ENCODE data around the gene SERPINF2.
"Not testable (repeated sequence)": the region's sequence is repeated elsewhere in the genome, so short reads cannot be mapped to it uniquely, and the experiment has no call there.

SERPINF2 gene

DNA sequence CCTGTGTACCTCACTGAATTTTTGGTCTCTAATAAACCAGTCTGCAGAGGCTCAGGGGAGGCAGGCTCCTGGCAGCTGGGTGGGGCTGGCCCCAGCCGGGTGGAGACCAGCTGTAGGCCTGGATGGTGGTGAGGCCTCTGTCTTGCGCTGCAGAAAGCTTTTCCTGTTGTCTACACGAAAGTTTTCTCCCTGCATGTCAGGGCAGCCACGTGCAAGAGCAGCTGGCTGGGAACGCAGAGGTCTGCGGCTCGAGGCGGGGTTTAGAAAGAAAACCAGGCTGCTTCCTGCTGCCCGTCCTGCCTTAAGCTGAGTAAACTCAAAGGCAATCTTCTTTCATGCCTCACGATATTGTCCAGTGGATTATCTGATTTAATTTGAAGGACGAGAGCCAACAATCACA, 21.6 kb downstream of the SERPINF2 start:
- H3K79me2 ChIP-seq (ENCODE audit: control insufficient read depth, insufficient read depth, low read length, unreplicated experiment) = no peaks in the 10 kb centered on the region
- H2AFZ ChIP-seq (ENCODE audit: low read length, unreplicated experiment) = peak overlapping the region; percentile 94
- H3K27me3 ChIP-seq (ENCODE audit: insufficient read depth, low read length) = no peaks in the 10 kb centered on the region
- H3K36me3 ChIP-seq (ENCODE audit: insufficient read depth, low read length) = no peaks in the 10 kb centered on the region
- H3K4me1 ChIP-seq (ENCODE audit: control insufficient read depth, insufficient read depth, low read length, unreplicated experiment) = peaks cover 28% of the 10 kb centered on the region
- H3K4me3 ChIP-seq (ENCODE audit: low read depth, low read length) = peak overlapping the region; percentile 74
- H3K27ac ChIP-seq (ENCODE audit: low read depth, low read length) = peak overlapping the region; percentile 78

DNA sequence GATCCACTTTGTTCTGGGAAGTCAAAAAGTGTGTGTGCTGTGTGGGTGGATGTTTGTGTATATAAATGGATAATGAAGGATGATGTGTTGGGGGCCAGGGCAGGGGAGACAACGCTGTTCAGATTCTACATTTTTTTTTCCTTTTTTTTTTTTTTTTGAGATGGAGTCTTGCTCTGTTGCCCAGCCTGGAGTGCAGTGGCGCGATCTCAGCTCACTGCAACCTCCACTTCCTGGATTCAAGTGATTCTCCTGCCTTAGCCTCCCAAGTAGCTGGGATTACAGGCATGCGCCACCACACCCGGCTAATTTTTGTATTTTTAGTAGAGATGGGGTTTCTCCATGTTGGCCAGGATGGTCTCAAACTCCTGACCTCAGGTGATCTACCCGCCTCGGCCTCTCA, 22.0 kb downstream of the SERPINF2 start:
- peak overlapping the region; percentile 74; the same call in 1 of the 2 replicates for H3K4me3 ChIP-seq (ENCODE audit: low read depth, low read length)
- H2AFZ ChIP-seq (ENCODE audit: low read length, unreplicated experiment) = peak overlapping the region; percentile 94

DNA sequence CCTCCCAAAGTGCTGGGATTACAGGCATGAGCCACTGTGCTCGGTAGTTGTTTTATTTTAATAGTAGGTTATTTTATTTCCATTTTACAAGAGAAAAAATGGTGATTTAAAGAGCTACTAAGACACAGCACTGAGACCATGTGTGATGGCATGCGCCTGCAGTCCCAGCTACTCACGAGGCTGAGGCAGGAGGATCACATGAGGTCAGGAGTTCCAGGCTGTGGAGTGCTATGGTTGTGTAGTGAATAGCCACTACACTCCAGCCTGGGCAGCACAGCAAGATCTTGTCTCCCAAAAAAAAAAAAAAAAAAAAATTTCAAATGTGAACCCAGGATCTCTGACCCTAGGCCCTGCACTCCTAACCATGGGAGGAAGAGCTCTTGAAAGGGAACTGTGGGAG, 22.9 kb downstream of the SERPINF2 start:
- no peaks in the 10 kb centered on the region for H3K79me2 ChIP-seq (ENCODE audit: control insufficient read depth, insufficient read depth, low read length, unreplicated experiment)
- no peaks in the 10 kb centered on the region for H3K27me3 ChIP-seq (ENCODE audit: insufficient read depth, low read length)
- no peak overlapping the region for H3K4me3 ChIP-seq (ENCODE audit: low read depth, low read length)
- peaks cover 28% of the 10 kb centered on the region for H3K4me1 ChIP-seq (ENCODE audit: control insufficient read depth, insufficient read depth, low read length, unreplicated experiment)
- H3K36me3 ChIP-seq (ENCODE audit: insufficient read depth, low read length) = no peaks in the 10 kb centered on the region
- no peak overlapping the region for H3K27ac ChIP-seq (ENCODE audit: low read depth, low read length)
- H2AFZ ChIP-seq (ENCODE audit: low read length, unreplicated experiment) = no peak overlapping the region

More for the DNA sequence above, 22.0 kb downstream of the SERPINF2 start:
- not testable (repeated sequence) for H3K79me2 ChIP-seq (ENCODE audit: control insufficient read depth, insufficient read depth, low read length, unreplicated experiment); H3K27me3 ChIP-seq (ENCODE audit: insufficient read depth, low read length); H3K36me3 ChIP-seq (ENCODE audit: insufficient read depth, low read length)
- Histone ChIP-seq H3K27ac (ENCODE audit: low read depth, low read length) (peak overlapping the region; percentile 78), H3K4me1 (ENCODE audit: control insufficient read depth, insufficient read depth, low read length, unreplicated experiment) (peaks cover 28% of the 10 kb centered on the region)

DNA sequence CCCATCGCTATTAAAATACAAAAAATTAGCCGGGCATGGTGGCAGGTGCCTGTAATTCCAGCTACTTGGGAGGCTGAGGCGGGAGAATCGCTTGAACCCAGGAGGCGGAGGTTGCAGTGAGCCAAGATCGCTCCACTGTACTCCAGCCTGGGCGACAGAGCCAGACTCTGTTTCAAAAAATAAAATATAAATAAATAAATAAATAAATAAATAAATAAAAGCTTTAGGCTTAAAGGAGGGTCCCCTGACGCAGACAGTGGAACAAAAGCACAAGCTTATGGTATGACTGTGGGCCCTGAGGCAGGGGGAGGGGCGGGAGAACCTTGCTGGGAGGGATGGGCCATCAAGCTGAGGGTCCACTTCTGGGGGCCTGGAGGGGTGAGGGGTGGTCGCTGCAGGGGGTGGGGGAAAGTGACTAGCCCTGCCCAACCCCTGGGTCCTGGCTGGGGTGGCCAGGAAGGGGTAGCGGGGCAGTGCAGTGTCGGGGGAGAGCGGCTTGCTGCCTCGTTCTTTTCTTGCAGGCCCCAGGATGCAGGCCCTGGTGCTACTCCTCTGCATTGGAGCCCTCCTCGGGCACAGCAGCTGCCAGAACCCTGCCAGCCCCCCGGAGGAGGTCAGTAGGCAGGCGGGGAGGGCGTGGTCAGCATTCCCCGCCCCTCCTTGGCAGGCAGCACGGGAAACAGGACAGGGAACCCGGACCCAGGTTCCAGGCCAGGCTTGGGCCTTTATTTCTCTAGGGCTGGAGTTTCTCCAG, 23.9 kb downstream of the SERPINF2 start:
- no peak overlapping the region for H3K27ac ChIP-seq (ENCODE audit: low read depth, low read length)
- H2AFZ ChIP-seq (ENCODE audit: low read length, unreplicated experiment) = no peak overlapping the region

DNA sequence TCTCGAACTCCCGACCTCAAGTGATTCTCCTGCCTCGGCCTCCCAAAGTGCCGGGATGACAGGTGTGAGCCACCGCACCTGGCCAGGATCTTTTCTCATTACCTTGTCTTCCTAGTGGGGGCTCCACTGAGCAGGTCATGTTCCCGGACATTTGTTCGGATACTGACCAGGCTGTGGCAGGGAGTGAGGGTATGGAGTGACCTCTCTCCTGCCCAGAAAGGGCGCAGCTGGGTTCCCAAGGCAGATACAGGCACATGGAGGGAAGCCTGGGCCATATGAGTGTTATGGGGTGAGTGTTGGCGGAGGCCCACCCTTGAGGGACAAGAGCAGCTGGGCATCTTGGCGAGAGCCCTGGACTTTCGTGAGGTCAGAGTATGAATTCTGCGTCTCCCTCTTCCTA, 24.7 kb downstream of the SERPINF2 start:
- Histone ChIP-seq H3K27ac (ENCODE audit: low read depth, low read length) (no peak overlapping the region), H3K4me3 (ENCODE audit: low read depth, low read length) (no peak overlapping the region), H3K79me2 (ENCODE audit: control insufficient read depth, insufficient read depth, low read length, unreplicated experiment) (no peaks in the 10 kb centered on the region), H3K36me3 (ENCODE audit: insufficient read depth, low read length) (no peaks in the 10 kb centered on the region), H3K4me1 (ENCODE audit: control insufficient read depth, insufficient read depth, low read length, unreplicated experiment) (peaks cover 23% of the 10 kb centered on the region), H2AFZ (ENCODE audit: low read length, unreplicated experiment) (no peak overlapping the region), H3K27me3 (ENCODE audit: insufficient read depth, low read length) (no peaks in the 10 kb centered on the region)

More for the DNA sequence above, 23.9 kb downstream of the SERPINF2 start:
- H3K4me3 ChIP-seq (ENCODE audit: low read depth, low read length) = no peak overlapping the region
- peaks cover 28% of the 10 kb centered on the region for H3K4me1 ChIP-seq (ENCODE audit: control insufficient read depth, insufficient read depth, low read length, unreplicated experiment)
- no peaks in the 10 kb centered on the region for H3K27me3 ChIP-seq (ENCODE audit: insufficient read depth, low read length)
- H3K79me2 ChIP-seq (ENCODE audit: control insufficient read depth, insufficient read depth, low read length, unreplicated experiment) = no peaks in the 10 kb centered on the region
- no peaks in the 10 kb centered on the region for H3K36me3 ChIP-seq (ENCODE audit: insufficient read depth, low read length)

DNA sequence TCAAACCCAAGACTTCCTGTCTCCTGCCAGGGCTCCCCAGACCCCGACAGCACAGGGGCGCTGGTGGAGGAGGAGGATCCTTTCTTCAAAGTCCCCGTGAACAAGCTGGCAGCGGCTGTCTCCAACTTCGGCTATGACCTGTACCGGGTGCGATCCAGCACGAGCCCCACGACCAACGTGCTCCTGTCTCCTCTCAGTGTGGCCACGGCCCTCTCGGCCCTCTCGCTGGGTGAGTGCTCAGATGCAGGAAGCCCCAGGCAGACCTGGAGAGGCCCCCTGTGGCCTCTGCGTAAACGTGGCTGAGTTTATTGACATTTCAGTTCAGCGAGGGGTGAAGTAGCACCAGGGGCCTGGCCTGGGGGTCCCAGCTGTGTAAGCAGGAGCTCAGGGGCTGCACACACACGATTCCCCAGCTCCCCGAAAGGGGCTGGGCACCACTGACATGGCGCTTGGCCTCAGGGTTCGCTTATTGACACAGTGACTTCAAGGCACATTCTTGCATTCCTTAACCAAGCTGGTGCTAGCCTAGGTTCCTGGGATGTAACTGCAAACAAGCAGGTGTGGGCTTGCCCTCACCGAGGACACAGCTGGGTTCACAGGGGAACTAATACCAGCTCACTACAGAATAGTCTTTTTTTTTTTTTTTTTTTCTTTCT, 27.3 kb downstream of the SERPINF2 start:
- Histone ChIP-seq H3K4me3 (ENCODE audit: low read depth, low read length) (no peak overlapping the region), H2AFZ (ENCODE audit: low read length, unreplicated experiment) (no peak overlapping the region), H3K4me1 (ENCODE audit: control insufficient read depth, insufficient read depth, low read length, unreplicated experiment) (peaks cover 10% of the 10 kb centered on the region), H3K36me3 (ENCODE audit: insufficient read depth, low read length) (peaks cover 4% of the 10 kb centered on the region; the same call in 1 of the 2 replicates), H3K27me3 (ENCODE audit: insufficient read depth, low read length) (no peaks in the 10 kb centered on the region), H3K27ac (ENCODE audit: low read depth, low read length) (no peak overlapping the region), H3K79me2 (ENCODE audit: control insufficient read depth, insufficient read depth, low read length, unreplicated experiment) (no peaks in the 10 kb centered on the region)

DNA sequence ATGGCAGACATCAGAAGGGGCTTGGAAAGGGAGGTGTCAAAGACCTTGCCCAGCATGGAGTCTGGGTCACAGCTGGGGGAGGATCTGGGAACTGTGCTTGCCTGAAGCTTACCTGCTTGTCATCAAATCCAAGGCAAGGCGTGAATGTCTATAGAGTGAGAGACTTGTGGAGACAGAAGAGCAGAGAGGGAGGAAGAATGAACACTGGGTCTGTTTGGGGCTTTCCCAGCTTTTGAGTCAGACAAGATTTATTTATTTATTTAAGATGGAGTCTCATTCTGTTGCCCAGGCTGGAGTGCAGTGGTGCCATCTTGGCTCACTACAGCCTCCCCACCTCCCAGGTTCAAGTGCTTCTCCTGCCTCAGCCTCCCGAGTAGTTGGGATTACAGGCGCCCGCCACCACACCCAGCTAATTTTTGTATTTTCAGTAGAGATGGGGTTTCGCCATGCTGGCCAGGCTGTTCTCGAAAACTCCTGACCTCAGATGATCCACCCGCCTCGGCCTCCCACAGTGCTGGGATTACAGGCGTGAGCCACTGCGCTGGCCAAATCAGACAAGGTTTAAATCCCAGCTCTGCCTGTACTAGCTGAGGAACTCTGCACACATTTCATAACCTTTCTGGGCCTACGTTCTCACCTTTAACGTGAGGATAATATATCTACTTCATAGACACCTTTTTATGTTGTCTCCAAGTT, 30.5 kb downstream of the SERPINF2 start:
- Histone ChIP-seq H3K27ac (ENCODE audit: low read depth, low read length) (peak overlapping the region; percentile 53), H3K4me1 (ENCODE audit: control insufficient read depth, insufficient read depth, low read length, unreplicated experiment) (peaks cover 10% of the 10 kb centered on the region), H3K36me3 (ENCODE audit: insufficient read depth, low read length) (peaks cover 20% of the 10 kb centered on the region)
- H3K79me2 ChIP-seq (ENCODE audit: control insufficient read depth, insufficient read depth, low read length, unreplicated experiment); H3K4me3 ChIP-seq (ENCODE audit: low read depth, low read length); H3K27me3 ChIP-seq (ENCODE audit: insufficient read depth, low read length); H2AFZ ChIP-seq (ENCODE audit: low read length, unreplicated experiment): not testable (repeated sequence)

DNA sequence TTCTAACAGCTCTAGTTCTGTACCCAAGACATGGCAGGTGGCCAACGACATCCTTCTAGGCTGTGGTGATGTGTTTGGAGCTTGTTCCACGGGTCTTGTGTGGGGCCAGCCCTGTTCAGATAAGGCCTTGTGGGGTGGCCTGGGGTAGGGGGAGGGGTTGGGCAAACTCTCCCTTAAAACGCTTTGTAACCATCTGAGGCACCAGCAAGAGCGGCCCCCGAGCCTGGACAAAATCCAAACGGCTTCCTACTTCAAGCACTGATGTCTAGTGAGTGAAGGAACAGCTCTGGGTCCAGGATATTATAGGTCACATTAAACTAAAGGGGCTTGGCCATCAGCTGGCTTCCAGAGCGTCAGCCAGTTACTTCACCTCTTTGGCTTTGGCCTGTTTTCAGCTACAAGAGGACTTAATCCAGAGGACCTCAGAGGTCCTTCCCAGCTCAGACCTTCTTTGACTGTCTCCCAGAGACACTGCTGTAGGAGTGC, 31.1 kb downstream of the SERPINF2 start:
- Histone ChIP-seq H3K4me1 (ENCODE audit: control insufficient read depth, insufficient read depth, low read length, unreplicated experiment) (peaks cover 10% of the 10 kb centered on the region), H3K27ac (ENCODE audit: low read depth, low read length) (peak overlapping the region; percentile 53), H2AFZ (ENCODE audit: low read length, unreplicated experiment) (no peak overlapping the region), H3K36me3 (ENCODE audit: insufficient read depth, low read length) (peaks cover 26% of the 10 kb centered on the region), H3K27me3 (ENCODE audit: insufficient read depth, low read length) (no peaks in the 10 kb centered on the region), H3K4me3 (ENCODE audit: low read depth, low read length) (no peak overlapping the region), H3K79me2 (ENCODE audit: control insufficient read depth, insufficient read depth, low read length, unreplicated experiment) (no peaks in the 10 kb centered on the region)

DNA sequence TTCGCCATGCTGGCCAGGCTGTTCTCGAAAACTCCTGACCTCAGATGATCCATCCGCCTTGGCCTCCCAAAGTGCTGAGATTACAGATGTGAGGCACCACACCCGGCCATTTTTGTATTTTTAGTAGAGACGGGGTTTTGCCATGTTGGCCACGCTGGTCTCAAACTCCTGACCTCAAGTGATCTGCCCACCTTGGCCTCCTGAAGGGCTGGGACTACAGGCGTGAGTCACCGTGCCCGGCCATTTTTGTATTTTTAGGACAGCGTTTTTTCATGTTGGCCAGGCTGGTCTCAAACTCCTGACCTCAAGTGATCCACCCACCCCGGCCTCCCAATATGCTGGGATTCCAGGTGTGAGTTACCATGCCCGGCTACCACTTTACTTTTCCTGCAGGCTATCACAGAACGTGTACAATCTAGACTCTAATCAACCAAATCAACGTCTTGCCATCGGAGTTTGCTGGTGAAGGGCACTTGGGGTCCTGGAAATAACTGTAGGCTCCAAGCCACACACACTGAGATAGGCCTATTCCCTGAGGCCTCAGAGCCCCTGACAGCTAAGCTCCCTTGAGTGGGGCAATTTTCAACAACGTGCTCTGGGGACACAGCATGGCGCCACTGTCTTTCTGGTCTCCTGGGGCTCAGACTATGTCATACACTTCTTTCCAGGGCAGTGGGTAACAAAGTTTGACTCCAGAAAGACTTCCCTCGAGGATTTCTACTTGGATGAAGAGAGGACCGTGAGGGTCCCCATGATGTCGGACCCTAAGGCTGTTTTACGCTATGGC, 31.9 kb downstream of the SERPINF2 start:
- Histone ChIP-seq H3K79me2 (ENCODE audit: control insufficient read depth, insufficient read depth, low read length, unreplicated experiment) (no peaks in the 10 kb centered on the region), H3K27ac (ENCODE audit: low read depth, low read length) (no peak overlapping the region), H2AFZ (ENCODE audit: low read length, unreplicated experiment) (no peak overlapping the region), H3K27me3 (ENCODE audit: insufficient read depth, low read length) (no peaks in the 10 kb centered on the region), H3K36me3 (ENCODE audit: insufficient read depth, low read length) (peaks cover 26% of the 10 kb centered on the region), H3K4me1 (ENCODE audit: control insufficient read depth, insufficient read depth, low read length, unreplicated experiment) (peaks cover 16% of the 10 kb centered on the region), H3K4me3 (ENCODE audit: low read depth, low read length) (no peak overlapping the region)

DNA sequence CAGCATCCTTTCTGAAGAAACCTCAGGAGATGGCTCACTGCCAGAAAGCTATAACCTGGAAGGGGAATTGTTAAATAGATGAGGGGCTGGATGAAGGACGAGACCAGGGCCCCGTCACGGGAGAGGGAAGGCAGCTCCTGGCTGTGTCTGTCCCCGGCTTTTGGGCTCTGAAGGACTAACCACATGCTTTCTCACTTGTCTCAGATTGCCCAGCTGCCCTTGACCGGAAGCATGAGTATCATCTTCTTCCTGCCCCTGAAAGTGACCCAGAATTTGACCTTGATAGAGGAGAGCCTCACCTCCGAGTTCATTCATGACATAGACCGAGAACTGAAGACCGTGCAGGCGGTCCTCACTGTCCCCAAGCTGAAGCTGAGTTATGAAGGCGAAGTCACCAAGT, 33.7 kb downstream of the SERPINF2 start:
- Histone ChIP-seq H3K4me3 (ENCODE audit: low read depth, low read length) (no peak overlapping the region), H3K79me2 (ENCODE audit: control insufficient read depth, insufficient read depth, low read length, unreplicated experiment) (no peaks in the 10 kb centered on the region), H3K27ac (ENCODE audit: low read depth, low read length) (no peak overlapping the region), H3K4me1 (ENCODE audit: control insufficient read depth, insufficient read depth, low read length, unreplicated experiment) (peaks cover 23% of the 10 kb centered on the region), H3K27me3 (ENCODE audit: insufficient read depth, low read length) (no peaks in the 10 kb centered on the region), H3K36me3 (ENCODE audit: insufficient read depth, low read length) (peaks cover 30% of the 10 kb centered on the region), H2AFZ (ENCODE audit: low read length, unreplicated experiment) (no peak overlapping the region)

Measured in ACC112 (cell line).